GM18505 (cell line): Measurements from ENCODE around the gene HPS4.

Experiments used
- ATAC-seq: cut with Tn5 transposase; IDR thresholded peaks from one replicate; pipeline ENCODE4 v1.9.1; 2021; ENCODE audit not compliant: unreplicated experiment
- POLR2A ChIP-seq: IDR thresholded peaks from 4 replicates; pipeline ENCODE4 v1.6.1; 2011; ENCODE audit warnings: borderline replicate concordance; ENCODE audit not compliant: insufficient read depth, insufficient read length; ENCODE audit errors: extremely low read depth

HPS4 gene

DNA sequence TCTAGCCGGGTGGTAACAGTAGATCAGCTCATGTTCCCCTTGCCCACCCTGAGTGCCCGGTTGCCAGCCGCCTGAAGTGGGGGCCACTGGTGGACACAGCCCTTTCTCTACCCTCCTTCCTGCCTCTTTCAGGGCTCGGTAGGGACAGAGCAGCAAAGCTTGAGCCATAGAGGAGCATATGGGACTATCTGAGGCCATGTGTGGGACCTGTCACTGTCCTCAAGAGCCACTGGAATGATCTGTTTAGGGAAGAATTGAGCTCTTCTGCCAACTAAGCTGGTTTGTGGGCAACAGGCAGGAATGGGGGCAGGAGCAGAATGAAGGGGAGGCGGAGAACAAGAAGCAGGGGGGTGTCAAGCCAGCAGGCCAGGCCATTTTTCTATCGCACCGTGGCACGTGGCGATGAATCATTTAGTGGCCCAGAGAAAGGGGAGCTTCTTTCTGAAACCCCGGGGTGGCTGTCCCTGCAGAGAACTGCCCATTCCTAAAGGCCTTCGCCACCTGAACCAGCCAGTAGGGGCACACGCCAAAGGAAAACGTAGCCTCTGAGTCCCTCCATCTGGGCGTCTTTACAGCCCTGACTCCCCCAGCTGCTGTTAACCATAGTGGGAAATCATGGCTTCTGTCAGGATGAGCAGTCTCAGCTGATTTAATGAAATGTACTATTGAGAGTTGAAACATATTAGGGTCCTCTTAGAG is 45.7 kb downstream of the HPS4 start:
- no peak for TF ChIP-seq POLR2A
- ATAC-seq = no peak

DNA sequence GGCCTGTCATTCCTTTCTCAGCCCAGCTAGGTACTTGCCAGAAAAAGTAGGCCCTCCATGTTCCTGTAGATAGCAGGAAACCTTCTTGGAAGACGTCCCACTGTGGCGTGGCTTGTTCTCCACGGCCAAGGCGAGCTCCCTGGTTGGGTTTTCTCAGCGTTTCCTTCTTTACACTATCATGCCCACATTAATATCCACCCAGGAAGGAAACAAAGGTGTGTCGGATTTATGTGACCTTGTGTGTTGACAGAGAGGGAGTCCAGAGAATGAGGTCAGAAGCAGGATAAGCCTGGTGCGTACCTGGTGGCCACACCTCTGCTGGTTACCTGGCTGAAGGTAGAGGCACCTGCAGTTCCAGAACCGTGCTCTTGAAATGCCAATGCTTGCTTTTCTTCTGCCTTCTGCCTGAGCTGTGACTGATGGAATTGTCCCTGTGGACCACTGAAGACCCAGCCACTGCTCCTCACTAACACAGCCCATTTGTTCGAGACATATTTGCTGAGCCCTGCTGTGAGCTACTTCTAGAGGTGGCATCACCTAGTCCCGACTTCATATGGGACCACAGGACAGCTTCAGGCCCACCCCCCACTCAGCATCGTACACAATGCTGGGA is 46.6 kb downstream of the HPS4 start:
- TF ChIP-seq POLR2A = no peak
- ATAC-seq = no peak

DNA sequence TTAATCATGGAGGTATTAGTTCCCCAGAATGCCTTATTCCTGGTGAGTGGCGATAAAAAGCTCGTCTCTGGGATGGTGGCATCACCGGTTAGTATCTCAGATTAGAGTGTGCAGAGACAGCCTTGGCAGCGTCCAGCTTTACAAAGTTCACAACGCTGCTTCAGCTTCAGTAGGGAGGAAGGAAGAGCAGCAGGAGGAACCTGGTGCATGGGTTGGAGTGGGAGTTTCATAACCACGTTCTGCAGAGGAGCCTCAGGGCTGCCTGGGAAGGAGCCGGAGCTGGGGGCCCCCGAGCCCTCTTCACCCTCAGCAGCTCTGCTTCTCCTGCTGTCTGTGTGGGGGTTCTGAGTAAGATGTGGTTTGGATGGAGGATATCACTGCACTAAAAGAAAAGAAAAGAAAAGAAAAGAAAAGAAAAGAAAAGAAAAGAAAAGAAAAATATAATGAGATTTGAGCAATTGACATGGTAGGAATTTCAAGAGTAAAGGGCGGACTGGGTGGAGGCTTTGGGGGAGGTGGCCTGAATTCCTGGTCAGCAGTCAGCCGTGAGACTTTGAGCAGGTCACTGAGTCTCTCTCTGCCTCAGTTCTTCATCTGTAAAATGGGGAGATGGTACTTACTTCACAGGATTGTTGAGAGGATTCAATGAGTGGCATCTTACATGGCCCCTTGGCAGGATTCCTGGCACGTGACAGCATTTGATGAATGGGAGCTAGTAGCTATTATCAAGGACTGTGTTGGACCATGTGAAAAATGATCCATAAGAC is 48.1 kb downstream of the HPS4 start:
- no peak for ATAC-seq
- no peak for TF ChIP-seq POLR2A

- no peak for ATAC-seq
- no peak for TF ChIP-seq POLR2A
Measured at GRCh38 chr22:26433805-26434204, 49.8 kb downstream of the HPS4 start.

- no peak for ATAC-seq
- TF ChIP-seq POLR2A = no peak
Measured at GRCh38 chr22:26432619-26433311, 50.8 kb downstream of the HPS4 start.

DNA sequence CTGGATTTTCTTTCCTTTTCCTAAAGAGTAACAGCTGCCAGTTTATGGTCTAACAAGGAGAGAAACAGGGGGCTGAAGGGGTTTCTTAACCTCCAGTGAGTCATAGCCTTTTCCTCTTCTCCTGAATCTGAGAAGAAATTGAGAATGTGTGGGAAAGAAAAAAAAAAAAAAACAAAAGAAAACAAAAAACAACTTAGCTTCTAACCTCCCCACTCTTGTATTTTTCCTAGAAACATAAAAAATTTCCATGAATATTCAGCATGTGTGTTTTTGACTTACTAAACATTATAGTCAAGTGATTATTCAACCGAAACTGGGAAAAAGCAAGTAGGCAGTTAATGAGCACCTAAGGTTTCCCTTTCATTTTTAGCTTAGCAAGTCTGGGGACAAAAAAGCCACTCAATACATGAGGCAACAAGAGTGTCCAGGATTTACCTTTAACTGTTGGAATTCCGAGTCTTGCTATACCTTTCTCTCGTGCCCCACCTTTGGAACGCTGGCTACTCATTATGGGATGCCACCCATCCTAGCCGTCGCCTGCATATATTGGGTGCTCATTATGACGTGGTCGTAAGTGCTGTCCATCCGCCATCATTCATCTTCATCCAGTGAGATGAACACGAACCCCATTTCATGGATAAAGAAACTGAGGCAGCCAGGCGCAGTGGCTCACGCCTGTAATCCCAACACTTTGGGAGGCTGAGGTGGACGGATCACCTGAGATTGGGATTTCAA is 52.2 kb downstream of the HPS4 start:
- no peak for TF ChIP-seq POLR2A
- ATAC-seq = no peak

DNA sequence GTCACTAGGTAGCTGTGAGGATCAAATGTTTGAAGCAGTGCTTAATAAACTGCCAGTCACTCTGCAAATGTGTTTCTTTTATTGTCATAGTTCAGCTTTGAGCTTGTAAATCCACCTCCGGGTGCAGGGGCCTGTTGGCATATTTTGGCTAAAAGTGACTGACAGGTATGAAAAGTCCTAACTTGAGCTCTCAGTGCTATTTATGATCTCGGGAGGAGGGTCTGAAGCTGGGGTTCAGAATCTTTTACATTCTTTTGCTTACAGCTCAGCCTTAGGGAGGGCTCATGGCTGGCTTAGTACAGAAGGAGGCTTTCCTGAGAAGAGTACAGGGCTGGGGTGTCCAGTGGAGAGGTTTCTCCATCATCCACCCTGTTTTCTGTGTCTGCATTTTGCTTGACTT is 53.0 kb downstream of the HPS4 start:
- ATAC-seq = no peak
- TF ChIP-seq POLR2A = no peak

DNA sequence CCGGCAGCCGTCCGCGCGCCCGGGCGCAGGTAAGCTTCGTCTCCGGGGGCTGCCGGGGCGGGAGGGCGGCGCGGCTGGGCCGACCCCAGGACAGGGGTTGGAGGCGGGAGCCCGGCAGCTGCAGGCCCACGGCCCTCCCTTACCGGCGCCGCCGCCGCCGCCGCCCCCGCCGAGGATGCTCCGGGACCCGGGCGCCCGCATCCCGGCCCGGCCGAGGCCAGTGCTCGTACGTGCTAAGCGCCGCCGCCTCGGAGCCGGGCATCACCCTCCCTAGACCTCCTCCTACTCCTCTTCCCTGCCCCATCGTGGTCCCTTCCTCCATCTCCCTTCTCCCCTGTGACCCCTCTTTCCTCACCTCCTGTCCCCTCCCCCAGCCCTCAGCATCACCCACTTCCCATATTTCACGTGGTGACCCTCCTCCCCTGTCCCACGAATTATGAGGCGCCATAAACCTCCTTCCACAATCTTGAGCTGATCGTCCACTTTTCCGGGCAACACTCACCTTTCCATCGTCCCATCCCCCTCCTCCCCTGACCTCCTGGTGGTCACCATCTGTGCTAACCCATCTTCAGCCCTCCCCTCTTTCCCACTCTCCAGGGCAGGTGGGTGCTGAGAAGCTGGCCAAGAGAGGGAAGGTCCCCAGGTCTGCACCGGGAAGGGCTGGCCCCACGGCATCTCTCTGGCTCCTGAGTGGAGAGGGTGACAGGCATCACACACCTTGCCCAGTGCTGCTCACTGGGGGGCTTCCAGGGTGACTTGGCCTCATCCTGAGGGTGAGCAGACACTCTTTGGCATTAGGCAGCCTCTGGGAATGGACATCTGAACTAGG is 53.9 kb downstream of the HPS4 start:
- ATAC-seq = peak; percentile 14

GRCh38 chr22:26428515-26429457 is 54.8 kb downstream of the HPS4 start, which contains the start of gene ASPHD2:
ASPHD2 (plus strand) TSS chr22:26429260; CDS start chr22:26433616, 4,356 bp downstream.
- TF ChIP-seq POLR2A = peak; percentile 68
- peak; percentile 74 for ATAC-seq

More for the DNA sequence above, 53.9 kb downstream of the HPS4 start:
- no peak for TF ChIP-seq POLR2A

GRCh38 chr22:26426924-26427323 is 56.7 kb downstream of the HPS4 start:
- no peak for TF ChIP-seq POLR2A
- no peak for ATAC-seq

DNA sequence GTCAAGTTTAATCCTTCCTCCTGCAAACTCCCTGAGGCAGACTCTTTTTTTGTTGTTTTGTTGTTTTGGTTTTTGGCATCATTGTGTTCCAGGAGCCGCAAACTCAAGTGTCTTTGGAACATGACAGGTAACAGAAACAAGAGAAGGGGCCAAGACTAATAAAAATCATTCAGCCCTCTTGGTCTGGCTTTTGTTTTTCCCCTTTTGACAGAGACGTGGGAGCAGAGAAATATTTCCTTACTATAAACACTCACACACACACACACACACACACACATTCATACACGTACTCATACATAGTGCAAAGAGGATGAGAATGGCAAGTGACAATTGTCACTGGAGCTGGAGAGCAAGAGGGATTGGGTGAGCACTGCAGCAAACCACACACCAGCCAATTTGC is 65.0 kb downstream of the HPS4 start:
- ATAC-seq = no peak
- no peak for TF ChIP-seq POLR2A
